GM12801 (cell line): ENCODE results near the gene GART.

Experiments used
- CTCF ChIP-seq: IDR thresholded peaks from one replicate; pipeline ENCODE4 v1.5.1; 2011; ENCODE audit warnings: control low read depth; ENCODE audit not compliant: insufficient read length; ENCODE audit errors: extremely low read depth

GART gene

GRCh38 chr21:33552093-33552998, 10.4 kb upstream of the GART start:
- no peak for TF ChIP-seq CTCF

- no peak for TF ChIP-seq CTCF
Measured at GRCh38 chr21:33551664-33552063, 9.7 kb upstream of the GART start.

GRCh38 chr21:33550772-33551660, 9.1 kb upstream of the GART start:
- no peak for TF ChIP-seq CTCF

GRCh38 chr21:33549848-33550771, 8.2 kb upstream of the GART start:
- TF ChIP-seq CTCF = no peak

GRCh38 chr21:33546086-33546485, 4.2 kb upstream of the GART start:
- TF ChIP-seq CTCF = no peak

- TF ChIP-seq CTCF = no peak
Measured at GRCh38 chr21:33544451-33545195, 2.7 kb upstream of the GART start.
